Stimulated activated CD4-positive, alpha-beta T cell treated with anti-CD3 and anti-CD28 coated beads, Interleukin-12 subunit alpha, Interleukin-12 subunit beta, amount 100 ng/mL, for 48 hours (primary cell): Measurements from ENCODE around the gene CABP7.

Experiments used
- DNase-seq, 3 donors: peaks; one replicate each; pipeline ENCODE4 v3.0.0-alpha.2; 2020; ENCODE audit warnings: low read depth in 2 of 3, low spot score in 1 of 3

The CABP7 gene

DNA sequence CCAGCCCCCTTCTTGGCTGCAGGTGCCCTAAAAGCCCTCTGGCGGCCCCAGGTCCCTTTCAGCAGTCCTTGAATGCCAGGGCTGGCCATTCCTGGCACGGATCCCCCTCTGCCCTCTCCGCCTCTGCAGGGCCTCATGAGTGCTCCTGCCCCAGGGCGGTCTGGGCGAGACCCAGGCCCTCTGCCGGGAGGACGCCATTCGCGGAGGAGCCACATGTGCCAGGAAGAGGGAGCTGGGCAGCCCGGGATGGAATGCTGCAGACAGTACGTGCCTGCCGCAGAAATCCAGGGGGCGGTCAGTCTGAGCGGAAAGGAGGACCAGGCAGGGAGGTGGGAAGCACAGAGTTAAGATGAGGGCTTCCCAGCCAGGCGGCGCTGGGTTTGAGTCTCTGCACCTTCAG, 2.8 kb downstream of the CABP7 start:
- DNase-seq: no peak

DNA sequence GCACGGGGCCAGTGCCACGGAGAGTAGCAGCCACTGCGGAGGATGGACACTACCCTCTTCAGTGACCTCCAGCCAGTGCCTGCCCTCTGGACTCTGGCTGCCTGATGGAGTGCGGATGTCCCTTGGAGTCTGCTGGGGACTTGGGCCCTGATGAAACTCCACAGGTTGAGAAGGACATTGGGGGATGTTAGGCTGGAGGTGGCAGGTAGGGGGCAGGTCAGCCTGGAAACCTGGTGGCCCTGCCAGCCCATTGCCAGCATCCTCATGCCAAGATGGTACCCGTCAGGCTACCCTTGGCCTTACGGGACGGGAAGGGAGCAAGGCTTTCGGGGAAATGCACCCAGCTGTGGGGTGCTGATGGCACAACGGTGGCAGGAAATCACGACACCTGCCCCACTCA, 4.0 kb downstream of the CABP7 start:
- no peak for DNase-seq

DNA sequence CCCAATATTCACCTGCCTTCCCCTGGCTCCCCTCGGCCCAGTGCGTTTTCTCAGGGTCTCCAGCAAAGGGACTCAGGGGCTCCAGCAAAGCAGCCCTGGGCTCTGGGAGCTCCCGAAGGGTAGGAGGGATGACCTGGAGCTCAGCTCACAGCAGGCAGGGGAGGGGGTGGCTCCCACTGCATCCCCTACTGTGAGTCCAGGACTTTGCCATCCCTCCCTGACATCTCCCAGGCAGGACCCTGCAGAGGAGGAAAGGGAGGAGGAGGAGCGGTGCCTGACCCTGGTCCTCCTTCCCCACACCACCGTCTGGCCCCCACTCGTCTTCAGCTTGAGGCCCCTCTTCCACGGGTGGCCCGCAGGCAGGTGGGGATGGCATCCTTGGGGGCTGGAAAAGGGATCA, 5.0 kb downstream of the CABP7 start:
- no peak for DNase-seq

DNA sequence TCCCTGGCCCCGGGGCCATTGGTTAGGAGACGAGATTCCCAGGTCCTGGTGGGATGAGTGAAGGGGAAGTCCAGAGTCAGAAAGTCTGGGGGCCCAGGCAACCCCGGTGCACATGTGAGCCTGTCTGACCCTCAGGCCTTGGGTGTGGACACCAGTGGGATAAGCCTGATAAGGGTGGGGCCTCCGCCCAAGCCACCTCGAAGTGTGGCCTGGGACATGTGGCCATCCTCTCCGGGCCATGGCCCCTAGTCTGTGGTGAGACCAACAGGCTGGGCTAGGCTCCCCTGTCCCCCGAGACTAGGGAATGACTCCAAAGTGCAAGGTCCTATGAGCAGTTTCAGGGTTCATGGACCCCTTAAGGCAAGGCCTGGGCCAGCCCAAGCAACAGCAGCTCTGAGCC, 6.3 kb downstream of the CABP7 start:
- no peak for DNase-seq

DNA sequence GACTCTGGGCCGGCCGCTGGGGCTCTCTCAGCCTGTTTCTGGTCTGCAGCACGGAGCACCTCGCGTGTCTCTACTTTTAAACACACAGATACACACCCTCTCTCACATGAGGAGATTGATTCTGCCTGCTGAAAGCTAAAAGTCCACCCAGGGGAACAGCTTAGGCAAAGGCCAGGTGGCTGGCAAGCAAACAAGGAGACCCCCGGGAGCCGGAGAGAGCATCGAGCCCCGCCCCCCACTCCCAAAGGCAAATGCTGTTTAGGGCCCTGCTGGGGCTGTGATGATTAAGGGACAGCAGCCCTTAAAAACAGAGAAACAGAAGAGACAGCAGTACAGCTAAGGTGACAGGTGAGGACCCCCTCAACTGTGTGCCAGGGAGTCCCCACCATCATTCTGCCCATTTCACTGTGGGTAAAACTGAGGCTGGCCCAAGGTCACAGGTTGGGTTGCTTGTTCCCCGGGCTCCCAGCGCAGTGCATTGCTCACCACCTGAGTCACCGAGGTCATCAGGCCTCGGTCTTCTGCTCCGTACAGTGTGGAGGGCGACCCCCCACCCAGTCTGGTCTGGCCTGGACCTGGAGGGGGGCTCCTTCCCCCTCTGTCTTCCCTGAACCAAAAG, 6.8 kb downstream of the CABP7 start:
- no peak for DNase-seq

DNA sequence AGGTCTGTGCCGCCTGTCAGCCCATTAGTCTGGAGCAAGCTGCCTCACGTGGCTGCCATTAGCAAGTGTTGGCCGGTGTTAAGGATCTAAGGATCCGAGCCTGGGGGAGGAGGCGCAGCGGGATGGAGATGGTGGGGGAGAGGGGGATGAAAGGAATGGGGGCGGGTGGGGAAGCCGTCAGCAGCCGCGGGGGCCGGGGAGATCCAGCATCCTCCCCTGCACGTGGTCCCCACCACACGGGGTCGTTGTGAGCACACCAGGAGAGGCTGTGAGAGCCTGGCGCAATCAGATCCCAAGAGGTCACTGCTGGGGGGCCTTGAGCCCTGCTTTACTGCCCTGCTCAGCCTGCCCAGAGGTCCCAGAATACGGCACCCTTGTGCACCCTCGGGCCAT, 7.3 kb downstream of the CABP7 start:
- DNase-seq: no peak

DNA sequence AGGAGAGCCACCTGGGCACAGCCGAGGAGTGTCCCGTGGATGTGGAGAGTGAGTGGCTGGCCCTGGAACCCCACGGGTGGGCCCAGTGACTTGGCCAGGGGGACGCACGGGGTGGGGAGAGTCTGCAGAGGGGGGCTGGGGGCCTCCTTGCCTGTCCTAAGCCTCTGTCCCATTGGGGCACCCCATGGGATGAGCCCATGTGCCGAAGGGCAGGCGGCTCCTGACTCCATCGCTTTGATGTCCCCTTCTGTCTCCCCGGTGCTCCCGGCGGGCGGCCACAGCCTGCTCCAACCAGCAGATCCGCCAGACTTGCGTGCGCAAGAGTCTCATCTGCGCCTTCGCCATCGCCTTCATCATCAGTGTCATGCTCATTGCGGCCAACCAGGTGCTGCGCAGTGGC, 9.4 kb downstream of the CABP7 start:
- DNase-seq: no peak

DNA sequence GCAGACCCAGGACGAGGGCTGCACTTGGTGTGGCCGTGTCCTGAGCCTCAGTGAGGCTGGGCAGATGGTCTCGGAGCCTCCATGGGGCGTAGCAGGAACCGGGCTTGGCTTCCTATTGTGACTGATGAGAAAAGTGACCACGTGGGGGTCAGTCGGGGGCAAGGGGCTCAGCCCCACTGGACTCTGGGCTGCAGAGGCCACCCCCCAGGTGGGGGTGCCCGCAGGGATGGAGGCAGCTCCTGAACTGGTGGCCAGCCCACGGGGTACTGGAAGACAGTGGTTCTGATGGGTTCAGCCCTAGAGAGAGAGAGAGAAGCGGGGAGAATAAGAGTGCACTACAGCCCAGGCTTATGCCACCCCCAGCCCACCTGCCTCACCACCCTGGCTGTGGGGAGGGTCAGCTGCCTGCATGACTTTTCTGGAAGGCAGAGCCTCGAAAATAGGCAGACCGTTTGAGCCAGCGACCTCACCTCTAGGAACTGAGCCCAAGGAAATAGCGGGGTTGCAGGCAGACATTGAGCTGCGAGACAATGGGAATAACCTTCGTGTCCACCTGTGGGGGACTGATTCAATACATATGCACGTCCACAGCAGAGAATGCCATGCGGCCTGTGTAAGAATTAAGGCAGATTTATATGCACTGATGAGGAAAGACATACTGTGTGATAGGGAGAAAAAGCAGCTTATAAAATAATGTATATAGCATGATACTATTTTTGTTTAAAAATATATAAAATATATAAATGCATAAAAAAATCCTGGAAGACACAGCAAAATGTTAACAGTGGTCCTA, 11.5 kb downstream of the CABP7 start:
- DNase-seq: no peak

DNA sequence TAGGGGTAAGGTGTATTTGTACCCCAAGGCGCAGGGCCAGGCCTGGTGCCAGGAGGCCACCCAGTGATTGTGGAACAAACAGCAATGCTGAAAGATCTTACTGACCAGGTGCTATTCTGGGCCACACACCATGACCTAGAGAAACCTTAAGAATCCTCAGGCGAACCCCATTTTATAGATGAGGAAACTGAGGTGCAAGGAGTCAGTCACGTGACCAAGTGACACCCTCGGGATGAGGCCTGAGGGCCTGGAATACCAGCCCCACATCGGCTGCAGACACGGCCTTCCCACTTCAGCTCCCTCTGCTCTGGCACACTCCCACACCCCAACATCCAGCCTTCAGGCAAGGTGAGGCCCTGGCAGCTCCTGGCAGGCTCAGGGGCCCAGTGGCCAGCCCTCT, 13.1 kb downstream of the CABP7 start:
- no peak for DNase-seq

DNA sequence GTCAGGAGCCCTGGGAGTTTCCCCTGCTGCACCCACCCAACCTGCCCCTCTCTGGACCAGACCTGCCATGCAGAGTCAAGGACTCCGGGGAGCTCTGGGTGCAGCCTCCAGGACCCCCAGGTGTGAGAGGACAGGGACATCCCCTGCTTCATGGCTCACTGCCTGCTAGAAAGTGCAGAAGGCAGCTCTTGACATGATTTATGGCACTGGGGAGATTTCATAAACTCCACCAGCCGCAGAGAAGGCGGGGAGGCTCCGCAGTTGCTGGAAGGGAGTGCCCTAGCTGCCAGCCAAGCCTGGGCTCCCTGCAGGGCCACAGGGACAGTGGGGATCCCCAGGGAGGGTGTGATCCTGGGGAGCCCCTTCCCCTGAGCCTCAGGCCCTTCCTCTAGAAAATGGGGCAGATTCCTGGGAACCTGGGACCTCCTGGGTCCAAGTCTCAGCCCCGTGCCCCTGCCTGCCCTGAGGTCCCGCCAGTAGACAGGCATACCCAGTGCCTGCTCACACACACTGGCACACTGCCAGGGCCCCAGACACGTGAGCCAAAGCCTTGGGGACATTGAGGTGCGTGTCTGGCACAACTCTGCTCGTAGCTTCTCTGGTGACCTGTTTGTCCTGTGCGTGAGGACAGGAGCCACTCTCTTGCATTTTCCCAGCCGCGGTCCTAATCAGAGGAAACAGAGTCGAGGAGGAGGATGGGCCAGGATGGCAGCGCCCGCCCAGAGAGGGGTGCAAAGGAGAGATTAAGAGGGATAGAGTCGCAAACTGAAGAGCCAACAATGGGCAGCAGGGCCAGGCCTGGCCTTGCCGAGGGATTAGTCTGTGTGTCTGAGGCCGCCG, 13.8 kb downstream of the CABP7 start:
- no peak for DNase-seq

DNA sequence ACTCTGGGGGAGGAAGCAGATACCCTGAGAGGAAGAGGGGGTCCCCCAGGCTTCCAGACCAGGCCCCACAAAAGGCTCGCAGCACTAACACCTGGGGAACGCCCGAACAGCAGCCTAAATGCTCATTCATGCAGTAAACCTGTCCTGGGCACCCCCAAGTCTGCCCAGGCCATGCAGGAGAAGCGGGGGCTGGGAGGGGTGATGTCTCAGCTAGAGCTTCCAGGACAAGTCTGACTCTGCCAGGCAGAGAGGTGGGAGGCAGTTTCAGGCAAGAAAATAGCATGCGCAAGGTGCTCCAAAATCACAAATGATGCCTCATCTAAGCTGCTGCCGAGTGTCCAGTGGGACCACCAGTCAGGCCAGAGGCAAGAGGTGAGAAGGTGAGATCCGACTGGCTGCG, 14.6 kb downstream of the CABP7 start:
- DNase-seq: no peak

DNA sequence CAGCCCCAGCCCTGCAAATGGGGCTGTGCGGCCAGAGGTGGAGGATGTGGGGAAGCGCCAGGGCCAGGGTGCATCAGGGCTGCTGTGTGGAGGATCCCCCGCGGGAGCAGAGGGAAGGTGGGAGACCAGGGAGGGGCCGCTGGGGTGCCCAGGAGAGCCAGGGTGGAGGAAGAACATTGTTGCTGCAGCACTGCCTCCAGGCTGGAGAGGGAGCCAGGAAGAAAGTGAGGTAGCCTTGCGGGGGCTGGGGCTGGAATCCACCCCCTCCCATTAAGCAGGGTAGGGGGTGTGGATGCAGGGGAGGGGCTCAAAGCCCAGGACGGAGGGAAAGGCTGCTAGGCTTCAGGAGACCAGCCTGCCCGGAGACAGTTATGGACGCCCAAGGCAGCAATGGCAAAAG, 15.0 kb downstream of the CABP7 start:
- DNase-seq: no peak

DNA sequence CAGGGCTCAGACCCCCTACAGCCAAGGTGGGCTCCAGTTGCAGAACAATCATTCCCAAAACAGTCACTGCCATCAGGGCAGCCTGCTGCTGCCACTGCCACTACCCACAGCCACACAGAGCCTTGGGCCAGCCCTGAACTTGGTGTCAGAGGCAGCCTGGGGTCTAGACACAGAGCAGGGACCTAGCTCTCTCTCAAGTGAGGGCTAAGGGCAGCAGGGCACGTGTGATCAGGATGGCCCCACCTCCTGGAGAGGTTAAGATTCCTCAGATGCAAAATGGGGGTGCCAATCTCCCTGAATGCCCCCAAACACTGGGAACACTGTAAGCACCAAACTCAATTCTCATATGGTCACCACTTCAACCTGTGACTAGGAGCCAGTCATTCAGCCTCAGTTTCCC, 15.6 kb downstream of the CABP7 start:
- no peak for DNase-seq

DNA sequence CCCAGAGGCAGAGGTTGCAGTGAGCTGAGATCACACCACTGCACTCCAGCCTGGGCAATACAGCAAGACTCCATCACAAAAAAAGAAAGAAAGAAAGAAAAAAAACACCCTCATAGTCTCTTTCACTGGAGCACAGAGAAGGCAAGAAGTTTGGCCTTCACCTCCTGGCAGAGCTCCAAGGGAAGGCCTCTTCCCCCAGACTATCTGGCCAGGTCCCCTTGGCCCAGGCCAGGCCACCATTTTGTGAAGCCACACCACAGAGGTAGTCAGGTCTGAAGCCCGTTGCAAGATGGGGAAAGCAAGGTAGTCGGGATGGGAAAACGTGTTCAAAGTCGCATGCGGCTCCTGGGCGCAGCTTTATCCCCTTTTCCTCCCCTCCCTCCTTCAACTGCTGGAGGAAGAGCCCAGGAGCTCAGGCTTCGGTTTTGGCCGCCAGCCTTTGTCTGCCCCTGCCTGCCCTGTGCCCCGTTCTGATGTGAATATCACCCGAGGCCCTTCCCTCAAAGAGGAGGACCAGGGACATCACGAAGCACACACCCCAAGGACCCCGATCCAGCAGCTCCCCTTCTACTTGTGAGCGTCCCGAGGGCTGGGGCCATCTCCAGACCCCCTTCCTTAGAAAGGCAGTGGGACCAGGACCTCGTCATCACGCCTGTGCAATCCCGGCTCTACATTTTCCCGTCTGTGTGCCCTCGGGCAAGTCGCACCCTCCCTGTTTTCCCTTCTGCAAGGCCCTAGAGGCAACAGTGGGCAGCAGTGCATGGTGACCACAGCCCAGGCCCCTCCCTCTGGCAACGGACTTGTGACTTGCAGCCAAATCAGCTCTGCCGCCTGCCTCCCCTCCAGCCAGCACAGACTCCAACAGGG, 17.7 kb downstream of the CABP7 start:
- DNase-seq: no peak

DNA sequence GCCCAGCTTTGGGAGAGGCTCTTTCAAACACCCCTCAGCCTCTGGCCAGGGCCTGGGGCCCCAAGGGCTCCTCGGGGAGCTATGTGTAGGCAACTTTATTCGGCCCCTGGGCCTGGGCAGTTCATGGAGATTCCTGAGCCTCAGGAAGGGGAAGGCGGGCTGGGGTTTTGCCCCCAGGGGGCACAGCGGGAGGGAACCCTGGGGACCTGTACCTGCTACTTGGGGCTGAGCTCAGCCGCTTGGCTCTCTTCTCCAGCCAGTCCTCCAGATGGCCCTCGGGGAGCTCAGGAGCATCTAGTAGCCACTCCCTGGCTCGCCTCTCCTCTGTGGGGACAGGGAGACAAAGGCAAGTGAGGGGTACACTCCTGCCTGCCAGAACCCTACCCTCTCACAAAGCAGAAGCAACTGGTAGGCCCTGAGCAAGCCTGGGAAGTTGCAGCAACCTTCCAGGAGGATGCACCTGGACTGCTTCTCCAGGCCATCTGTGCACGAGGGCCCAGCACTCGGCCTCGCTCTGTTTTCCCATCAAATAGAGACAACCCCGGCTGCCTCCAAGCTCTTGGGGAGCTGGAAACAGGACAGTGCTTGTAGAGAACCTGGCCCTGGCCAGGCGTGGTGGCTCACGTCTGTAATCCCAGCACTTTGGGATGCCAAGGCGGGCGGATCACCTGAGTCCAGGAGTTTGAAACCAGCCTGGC, 18.5 kb downstream of the CABP7 start:
- DNase-seq: no peak

DNA sequence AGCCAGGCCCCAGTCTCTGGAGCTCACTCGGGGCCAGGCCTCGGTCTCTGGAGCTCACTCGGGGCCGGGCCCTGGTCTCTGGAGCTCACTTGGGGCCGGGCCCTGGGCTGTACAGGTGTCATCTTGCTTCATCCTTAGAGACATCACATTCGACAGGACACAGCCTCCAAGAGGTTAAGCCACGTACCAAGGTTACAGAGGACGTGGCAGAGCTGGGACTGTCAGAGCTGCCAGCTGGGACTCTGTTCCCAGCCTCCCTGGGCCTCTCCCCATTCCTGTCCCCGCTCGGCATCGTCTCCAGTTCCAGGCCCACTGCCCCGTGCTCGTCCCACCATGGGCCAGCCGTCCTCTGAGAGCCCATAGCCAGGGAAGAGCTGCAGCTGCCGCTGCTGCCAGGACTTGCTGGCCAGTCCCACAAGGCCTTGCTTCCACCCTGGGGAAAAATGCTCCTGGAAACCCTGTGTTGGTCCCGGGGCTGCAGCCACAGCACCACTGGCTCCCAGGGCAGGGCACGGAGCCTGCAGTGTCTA, 19.6 kb downstream of the CABP7 start:
- DNase-seq: no peak

DNA sequence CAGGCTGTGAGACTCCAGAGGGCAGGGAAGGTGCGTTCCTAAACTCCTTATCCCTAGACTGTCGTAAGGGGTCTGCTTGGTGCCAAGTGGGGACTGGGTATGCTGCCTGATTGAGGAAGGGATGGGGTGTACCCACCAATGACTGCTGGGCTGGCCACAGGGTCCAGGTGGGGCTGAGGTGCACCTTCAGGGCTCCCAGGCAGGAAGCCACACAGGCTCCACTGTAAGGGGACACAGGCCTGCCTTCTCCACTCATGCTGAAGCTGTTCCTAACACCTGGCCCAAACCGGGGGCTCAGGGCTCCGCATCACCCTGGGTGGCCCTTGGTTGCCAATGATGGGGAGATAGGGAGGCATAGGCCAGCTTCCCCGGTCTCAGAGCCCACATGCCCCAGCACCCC, 20.4 kb downstream of the CABP7 start:
- no peak for DNase-seq

DNA sequence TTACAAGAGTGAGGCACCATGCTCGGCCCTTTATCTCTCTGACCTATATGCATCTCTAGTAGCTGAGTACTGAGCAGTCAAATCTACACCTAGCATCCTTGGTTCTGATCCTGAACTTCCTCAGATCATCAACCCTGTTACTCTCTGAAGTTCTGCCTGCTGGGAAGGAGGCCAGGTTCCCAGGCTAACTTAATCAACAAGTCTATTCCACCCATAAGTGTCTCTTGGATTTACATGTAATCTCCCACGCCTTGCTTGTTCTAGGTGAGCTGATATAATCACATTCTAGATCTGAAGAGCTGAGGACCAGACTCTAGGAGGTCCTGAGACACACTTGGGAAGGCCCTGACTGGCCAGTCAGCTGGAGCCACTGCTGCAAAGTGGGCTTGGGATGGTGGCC, 22.1 kb downstream of the CABP7 start:
- DNase-seq: no peak

DNA sequence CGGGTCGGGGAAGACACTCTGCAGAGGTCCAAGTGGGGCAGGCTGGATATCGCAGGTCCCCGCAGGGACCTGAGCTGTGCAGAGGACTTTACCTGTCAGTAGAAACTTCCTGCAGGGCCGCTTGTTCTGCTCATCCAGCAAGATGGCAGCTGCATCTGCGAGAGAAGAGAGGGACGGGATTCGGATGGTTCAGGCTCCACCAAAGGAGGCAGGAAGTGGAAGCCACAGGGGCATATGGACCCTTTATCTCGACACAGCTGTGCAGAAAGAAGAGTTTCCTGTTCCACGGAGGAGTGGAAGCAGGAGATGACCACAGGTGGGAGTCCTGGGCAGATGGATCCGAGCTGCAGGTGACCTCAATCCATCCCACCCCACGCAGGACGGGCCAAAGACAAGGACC, 22.5 kb downstream of the CABP7 start:
- no peak for DNase-seq

DNA sequence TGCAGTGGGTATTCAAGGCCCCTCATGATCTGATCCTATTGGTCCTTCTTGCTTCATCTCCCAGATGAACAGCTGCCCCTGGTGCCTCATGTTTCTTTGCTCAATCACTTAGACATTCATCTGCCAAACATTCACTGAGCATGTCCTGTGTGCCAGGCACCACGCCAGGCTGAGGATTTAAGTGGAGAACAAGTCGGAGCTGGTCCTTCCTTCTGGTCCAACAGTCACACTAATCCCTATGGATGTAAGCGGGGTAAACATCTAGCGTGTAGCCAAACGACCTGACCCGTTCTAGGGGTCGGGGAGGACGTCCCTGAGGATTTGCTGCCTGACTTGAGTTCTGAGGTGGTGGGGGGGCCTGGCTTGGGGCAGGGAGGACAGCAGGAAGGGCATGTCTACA, 25.1 kb downstream of the CABP7 start:
- DNase-seq: no peak
